K562 (cell line): ENCODE measurements around the gene PDZD2. TPM values are rescaled to one million over a fixed set of nuclear protein-coding genes. Genes with fewer than 3 reads are reported as not detected.
"Not testable (repeated sequence)": the region's sequence is repeated elsewhere in the genome, so short reads cannot be mapped to it uniquely, and the experiment has no call there.

ENCODE experiments used
- ATAC-seq: fragments of 200-7000 bp; cut with Tn5 transposase; 3 replicates; pipeline ENCODE4 v1.9.1; 2020; ENCODE audit warnings: moderate library complexity
- BruUV-seq: library from RNA; stranded (reverse); fragments of 400-500 nt; replicated peaks from 2 replicates; lab custom pipeline; 2021; lab: Mats Ljungman, UMichigan
- CTCF ChIA-PET: fragments of 300-600 bp; formaldehyde crosslinking; extraction: SDS; loops from one replicate; lab custom pipeline; 2021; ENCODE audit warnings: low intra/inter-chr PET ratio; lab: Yijun Ruan, JAX
- POLR2A ChIA-PET: fragments of 300-600, 350-650 bp; sonication (Branson Sonifier 250); formaldehyde crosslinking; extraction: SDS; loops from one replicate; lab custom pipeline; 2021; ENCODE audit warnings: antibody characterized with exemption, inconsistent platforms; lab: Yijun Ruan, JAX
- DNase-seq, 4 experiments: peaks; one replicate each; pipeline versions ENCODE4 v3.0.0 to v3.0.0-alpha.2; 2011 to 2018; ENCODE audit warnings: low spot score in 3 of 4, mixed read lengths in 3 of 4; ENCODE audit errors: extremely low read depth in 1 of 4
- FAIRE-seq: peaks from 2 replicates; lab custom pipeline; 2011; peaks lifted over from hg19 to GRCh38; lab: Jason Lieb, UNC
- H2AFZ ChIP-seq: 2 replicates; pipeline ENCODE4 v1.6.0; 2011; ENCODE audit warnings: low read depth, low read length, control low read depth, inconsistent platforms
- H3K27ac ChIP-seq: fragments of 200-600 bp; 3 replicates; pipeline ENCODE4 v1.8.0; 2011; ENCODE audit warnings: low read depth, mild to moderate bottlenecking, control low read depth, inconsistent platforms, low read length, moderate library complexity, mixed read lengths; ENCODE audit errors: extremely low read depth
- H3K27me3 ChIP-seq, 2 experiments: fragments of 300-600 bp in 1 of 2; 2 replicates in 1 of 2; 3 replicates in 1 of 2; pipeline versions ENCODE4 v1.6.0 to v1.8.0; 2011; ENCODE audit warnings: inconsistent platforms in 2 of 2, low read length in 2 of 2, mild to moderate bottlenecking in 1 of 2, mixed read lengths in 1 of 2, moderate library complexity in 1 of 2; ENCODE audit not compliant: control insufficient read depth in 2 of 2, insufficient read depth in 2 of 2
- H3K36me3 ChIP-seq: fragments of 300-600 bp; 3 replicates; pipeline ENCODE4 v1.8.0; 2011; ENCODE audit warnings: mild to moderate bottlenecking, low read length, inconsistent platforms; ENCODE audit not compliant: control insufficient read depth, insufficient read depth
- H3K4me1 ChIP-seq, 2 experiments: fragments of 200-600 bp in 1 of 2; replicated peaks in 1 of 2; 2 replicates in 1 of 2; 3 replicates in 1 of 2; pipeline versions ENCODE4 v1.5.1 to v1.8.0; 2011; ENCODE audit warnings: inconsistent platforms in 2 of 2, low read length in 2 of 2, mild to moderate bottlenecking in 1 of 2, mixed read lengths in 1 of 2, moderate library complexity in 1 of 2; ENCODE audit not compliant: control insufficient read depth in 2 of 2, insufficient read depth in 2 of 2
- H3K4me2 ChIP-seq: 2 replicates; pipeline ENCODE4 v1.6.1; 2011; ENCODE audit warnings: low read length, control low read depth, inconsistent platforms, mixed read lengths; ENCODE audit not compliant: insufficient read depth
- H3K4me3 ChIP-seq: fragments of 200-600 bp; sonication (generic), shearing (Covaris generic); 2 replicates; pipeline ENCODE4 v1.5.1; 2016; ENCODE audit warnings: control low read depth, inconsistent platforms
- H3K79me2 ChIP-seq: fragments of 200-600 bp; 3 replicates; pipeline ENCODE4 v1.8.0; 2011; ENCODE audit warnings: low read length, inconsistent platforms; ENCODE audit not compliant: control insufficient read depth, insufficient read depth
- H3K9ac ChIP-seq, 2 experiments: 2 replicates each; pipeline versions ENCODE4 v1.6.0 to v1.6.1; 2011; ENCODE audit warnings: low read depth in 2 of 2, low read length in 2 of 2, control low read depth in 1 of 2, inconsistent platforms in 1 of 2, mild to moderate bottlenecking in 1 of 2, mixed read lengths in 1 of 2; ENCODE audit not compliant: insufficient read depth in 1 of 2
- H3K9me1 ChIP-seq: one replicate; pipeline ENCODE4 v1.6.0; 2011; ENCODE audit warnings: inconsistent platforms, mild to moderate bottlenecking, low read length, moderate library complexity; ENCODE audit not compliant: control insufficient read depth, insufficient read depth
- H3K9me3 ChIP-seq: replicated peaks from 2 replicates; pipeline ENCODE4 v1.5.1; 2011; ENCODE audit warnings: low read depth, low read length, inconsistent platforms; ENCODE audit not compliant: control insufficient read depth, insufficient read depth
- H4K20me1 ChIP-seq: replicated peaks from 2 replicates; pipeline ENCODE4 v1.6.1; 2011; ENCODE audit warnings: low read length, inconsistent platforms, mixed read lengths; ENCODE audit not compliant: control insufficient read depth, insufficient read depth
- PBX2 ChIP-seq, 2 experiments: IDR thresholded peaks in 1 of 2; conservative IDR thresholded peaks in 1 of 2; 2 replicates each; pipeline ENCODE4 v1.6.1; 2016; ENCODE audit warnings: low read depth in 2 of 2, mild to moderate bottlenecking in 1 of 2, missing compliant biosample characterization in 1 of 2, missing genetic modification characterization in 1 of 2, moderate library complexity in 1 of 2
- PCBP2 ChIP-seq: fragments of 200-400 bp; formaldehyde crosslinking; IDR thresholded peaks from 2 replicates; pipeline ENCODE4 v1.6.1; 2018; ENCODE audit warnings: low read length, low read depth, mild to moderate bottlenecking, moderate library complexity; ENCODE audit not compliant: poor library complexity, severe bottlenecking
- SMAD4 ChIP-seq: fragments of 250-450 bp; sonication (Bioruptor Pico); conservative IDR thresholded peaks from 2 replicates; pipeline ENCODE4 v1.8.0; 2021; ENCODE audit warnings: inconsistent platforms, mild to moderate bottlenecking, moderate library complexity
- ZNF253 ChIP-seq: fragments of 250-450 bp; sonication (Bioruptor Pico); conservative IDR thresholded peaks from 2 replicates; pipeline ENCODE4 v1.6.1; 2021; ENCODE audit warnings: mild to moderate bottlenecking
- ZNF444 ChIP-seq: fragments of 250-450 bp; sonication (Bioruptor Pico); IDR thresholded peaks from 2 replicates; pipeline ENCODE4 v1.4.0; 2020; ENCODE audit warnings: mild to moderate bottlenecking, moderate library complexity
- ZNF668 ChIP-seq: fragments of 250-450 bp; sonication (Bioruptor Pico); IDR thresholded peaks from 2 replicates; pipeline ENCODE4 v1.8.0; 2022; ENCODE audit warnings: mild to moderate bottlenecking, inconsistent platforms
- WGBS: fragments of 100-300 bp; shearing (Covaris generic); methylation state at CpG from one replicate; pipeline ENCODE4 v1.1.6; 2016; ENCODE audit warnings: low coverage, mixed read lengths; ENCODE audit not compliant: insufficient coverage; ENCODE audit errors: missing lambda C conversion rate; 5-methylcytosine and 5-hydroxymethylcytosine counted together
- in situ Hi-C: fragments of 300-500 bp; cut with MboI; formaldehyde crosslinking; loops from 4 replicates; pipeline ENCODE4 v1.15.0; 2018; ENCODE audit warnings: inconsistent platforms, mixed read lengths
- intact Hi-C: fragments of 100-400 bp; cut with micrococcal nuclease; formaldehyde crosslinking; loops from 2 replicates; pipeline ENCODE4 v1.14.2; 2022
- polyA plus RNA-seq, 8 experiments: library from polyadenylated mRNA; depleted of rRNA in 4 of 8; stranded (reverse) in 5 of 8; unstranded in 3 of 8; fragments of >200 nt; fragmentation: Nextera tagmentation in 2 of 8; fragmentation: Illumina TruSeq in 1 of 8; extraction: Ambion mirVana in 2 of 8; extraction: Trizol in 1 of 8; gene quantifications; 2 replicates each; pipeline versions ENCODE4 v1.2.1 to v1.2.3, GENCODE V29; 2011 to 2014; ENCODE audit warnings: inconsistent platforms in 1 of 8, missing spikeins in 1 of 8
- total RNA-seq, 7 experiments: library from RNA; depleted of rRNA in 6 of 7; stranded (reverse); fragments of >200 nt in 6 of 7; fragmentation: Illumina TruSeq in 2 of 7; extraction: Trizol in 2 of 7; gene quantifications; 2 replicates each; pipeline versions ENCODE4 v1.2.1 to v1.2.3, GENCODE V29; 2011 to 2021; ENCODE audit warnings: low replicate concordance in 1 of 7

PDZD2 gene
- total and polyA plus RNA-seq, 9 of the 15 experiments (the other 6 are each of a cell fraction or from before 2014, with no cell fraction given) = 0.02 to 0.08 (median 0.04) TPM; not detected in 6

GRCh38 chr5:32076699-32077695 is 438.1 kb downstream of the PDZD2 start (continued):
- no peak for TF ChIP-seq PBX2 (CRISPR knock-in tag; IDR thresholded peaks at IDR 0.05; ENCODE audit: low read depth)
- TF ChIP-seq PBX2 (tag; conservative IDR thresholded peaks at IDR 0.05; ENCODE audit: low read depth) = peak; percentile 83
- no peak for TF ChIP-seq ZNF668 (CRISPR knock-in tag)
- TF ChIP-seq PCBP2 = no peak
- no peak for TF ChIP-seq SMAD4 (CRISPR knock-in tag)
- no peak for TF ChIP-seq ZNF253 (CRISPR knock-in tag)
- TF ChIP-seq ZNF444 = no peak
- TF ChIP-seq, all 486 proteins: peak for 8

- H3K36me3 ChIP-seq, in situ Hi-C loops, H3K9me1 ChIP-seq, FAIRE-seq, CTCF ChIA-PET, ATAC-seq, H3K4me3 ChIP-seq, H3K4me1 ChIP-seq, H3K9me3 ChIP-seq, H2AFZ ChIP-seq, intact Hi-C loops, H3K27ac ChIP-seq, H3K79me2 ChIP-seq, H4K20me1 ChIP-seq, DNase-seq, H3K9ac ChIP-seq, H3K4me2 ChIP-seq, BruUV-seq: not testable (repeated sequence)
- 0% methylated on average over 6 of the region's 6 CpGs for WGBS
- peaks cover 5 to 26% of the 10 kb centered on the region in 2 experiments; a peak in 4 of 5 replicates for H3K27me3 ChIP-seq
- POLR2A ChIA-PET = interaction anchor here (0.7 to 0.9 kb wide), 2 partner anchors 9 to 102 kb away, joined by 3 read pairs; no protein-coding TSS in a partner anchor
These were observed 439.9 kb downstream of the PDZD2 start for GRCh38 chr5:32078855-32079254.
